Measurements from ENCODE around the gene PTPRU.

The PTPRU gene

DNA sequence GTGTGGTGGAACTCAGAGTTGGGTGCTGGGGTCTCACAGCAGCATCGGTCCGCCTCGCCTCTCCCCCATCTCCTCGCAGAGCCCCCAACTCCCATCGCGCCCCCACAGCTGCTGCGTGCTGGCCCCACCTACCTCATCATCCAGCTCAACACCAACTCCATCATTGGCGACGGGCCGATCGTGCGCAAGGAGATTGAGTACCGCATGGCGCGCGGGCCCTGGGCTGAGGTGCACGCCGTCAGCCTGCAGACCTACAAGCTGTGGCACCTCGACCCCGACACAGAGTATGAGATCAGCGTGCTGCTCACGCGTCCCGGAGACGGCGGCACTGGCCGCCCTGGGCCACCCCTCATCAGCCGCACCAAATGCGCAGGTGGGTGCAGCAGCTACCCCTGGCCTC lies 24.2 kb downstream of the PTPRU start:
- peaks cover 9% of the 10 kb centered on the region for H3K4me1 ChIP-seq (ENCODE audit: control insufficient read depth, insufficient read depth, low read length)
- no peak for TF ChIP-seq REPIN1 (tag by site-specific recombination; IDR thresholded peaks at IDR 0.05; ENCODE audit: low read depth)
- no peak for TF ChIP-seq ZNF514 (tag by site-specific recombination; IDR thresholded peaks at IDR 0.05)
- TF ChIP-seq, protein P1, sequence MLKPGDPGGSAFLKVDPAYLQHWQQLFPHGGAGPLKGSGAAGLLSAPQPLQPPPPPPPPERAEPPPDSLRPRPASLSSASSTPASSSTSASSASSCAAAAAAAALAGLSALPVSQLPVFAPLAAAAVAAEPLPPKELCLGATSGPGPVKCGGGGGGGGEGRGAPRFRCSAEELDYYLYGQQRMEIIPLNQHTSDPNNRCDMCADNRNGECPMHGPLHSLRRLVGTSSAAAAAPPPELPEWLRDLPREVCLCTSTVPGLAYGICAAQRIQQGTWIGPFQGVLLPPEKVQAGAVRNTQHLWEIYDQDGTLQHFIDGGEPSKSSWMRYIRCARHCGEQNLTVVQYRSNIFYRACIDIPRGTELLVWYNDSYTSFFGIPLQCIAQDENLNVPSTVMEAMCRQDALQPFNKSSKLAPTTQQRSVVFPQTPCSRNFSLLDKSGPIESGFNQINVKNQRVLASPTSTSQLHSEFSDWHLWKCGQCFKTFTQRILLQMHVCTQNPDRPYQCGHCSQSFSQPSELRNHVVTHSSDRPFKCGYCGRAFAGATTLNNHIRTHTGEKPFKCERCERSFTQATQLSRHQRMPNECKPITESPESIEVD (tag by site-specific recombination; IDR thresholded peaks at IDR 0.05) = no peak
- no peak for TF ChIP-seq TCF7L2 (IDR thresholded peaks at IDR 0.05; ENCODE audit: borderline replicate concordance, low read depth, low read length)
- no peak for TF ChIP-seq ZNF654 (tag by site-specific recombination; IDR thresholded peaks at IDR 0.05; ENCODE audit: low read depth)
- TF ChIP-seq, protein P2, sequence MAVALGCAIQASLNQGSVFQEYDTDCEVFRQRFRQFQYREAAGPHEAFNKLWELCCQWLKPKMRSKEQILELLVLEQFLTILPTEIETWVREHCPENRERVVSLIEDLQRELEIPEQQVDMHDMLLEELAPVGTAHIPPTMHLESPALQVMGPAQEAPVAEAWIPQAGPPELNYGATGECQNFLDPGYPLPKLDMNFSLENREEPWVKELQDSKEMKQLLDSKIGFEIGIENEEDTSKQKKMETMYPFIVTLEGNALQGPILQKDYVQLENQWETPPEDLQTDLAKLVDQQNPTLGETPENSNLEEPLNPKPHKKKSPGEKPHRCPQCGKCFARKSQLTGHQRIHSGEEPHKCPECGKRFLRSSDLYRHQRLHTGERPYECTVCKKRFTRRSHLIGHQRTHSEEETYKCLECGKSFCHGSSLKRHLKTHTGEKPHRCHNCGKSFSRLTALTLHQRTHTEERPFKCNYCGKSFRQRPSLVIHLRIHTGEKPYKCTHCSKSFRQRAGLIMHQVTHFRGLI (tag by site-specific recombination; IDR thresholded peaks at IDR 0.05) = no peak
- no peak for TF ChIP-seq YY2 (tag by site-specific recombination; IDR thresholded peaks at IDR 0.05)
- TF ChIP-seq, protein P3, sequence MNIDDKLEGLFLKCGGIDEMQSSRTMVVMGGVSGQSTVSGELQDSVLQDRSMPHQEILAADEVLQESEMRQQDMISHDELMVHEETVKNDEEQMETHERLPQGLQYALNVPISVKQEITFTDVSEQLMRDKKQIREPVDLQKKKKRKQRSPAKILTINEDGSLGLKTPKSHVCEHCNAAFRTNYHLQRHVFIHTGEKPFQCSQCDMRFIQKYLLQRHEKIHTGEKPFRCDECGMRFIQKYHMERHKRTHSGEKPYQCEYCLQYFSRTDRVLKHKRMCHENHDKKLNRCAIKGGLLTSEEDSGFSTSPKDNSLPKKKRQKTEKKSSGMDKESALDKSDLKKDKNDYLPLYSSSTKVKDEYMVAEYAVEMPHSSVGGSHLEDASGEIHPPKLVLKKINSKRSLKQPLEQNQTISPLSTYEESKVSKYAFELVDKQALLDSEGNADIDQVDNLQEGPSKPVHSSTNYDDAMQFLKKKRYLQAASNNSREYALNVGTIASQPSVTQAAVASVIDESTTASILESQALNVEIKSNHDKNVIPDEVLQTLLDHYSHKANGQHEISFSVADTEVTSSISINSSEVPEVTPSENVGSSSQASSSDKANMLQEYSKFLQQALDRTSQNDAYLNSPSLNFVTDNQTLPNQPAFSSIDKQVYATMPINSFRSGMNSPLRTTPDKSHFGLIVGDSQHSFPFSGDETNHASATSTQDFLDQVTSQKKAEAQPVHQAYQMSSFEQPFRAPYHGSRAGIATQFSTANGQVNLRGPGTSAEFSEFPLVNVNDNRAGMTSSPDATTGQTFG (tag by site-specific recombination; IDR thresholded peaks at IDR 0.05; ENCODE audit: borderline replicate concordance) = no peak
- TF ChIP-seq, protein P4, sequence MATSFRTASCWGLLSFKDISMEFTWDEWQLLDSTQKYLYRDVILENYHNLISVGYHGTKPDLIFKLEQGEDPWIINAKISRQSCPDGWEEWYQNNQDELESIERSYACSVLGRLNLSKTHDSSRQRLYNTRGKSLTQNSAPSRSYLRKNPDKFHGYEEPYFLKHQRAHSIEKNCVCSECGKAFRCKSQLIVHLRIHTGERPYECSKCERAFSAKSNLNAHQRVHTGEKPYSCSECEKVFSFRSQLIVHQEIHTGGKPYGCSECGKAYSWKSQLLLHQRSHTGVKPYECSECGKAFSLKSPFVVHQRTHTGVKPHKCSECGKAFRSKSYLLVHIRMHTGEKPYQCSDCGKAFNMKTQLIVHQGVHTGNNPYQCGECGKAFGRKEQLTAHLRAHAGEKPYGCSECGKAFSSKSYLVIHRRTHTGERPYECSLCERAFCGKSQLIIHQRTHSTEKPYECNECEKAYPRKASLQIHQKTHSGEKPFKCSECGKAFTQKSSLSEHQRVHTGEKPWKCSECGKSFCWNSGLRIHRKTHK (tag by site-specific recombination; IDR thresholded peaks at IDR 0.05) = no peak
- no peak for TF ChIP-seq ZNF561 (tag by site-specific recombination; IDR thresholded peaks at IDR 0.05; ENCODE audit: borderline replicate concordance)
- TF ChIP-seq, protein P5, sequence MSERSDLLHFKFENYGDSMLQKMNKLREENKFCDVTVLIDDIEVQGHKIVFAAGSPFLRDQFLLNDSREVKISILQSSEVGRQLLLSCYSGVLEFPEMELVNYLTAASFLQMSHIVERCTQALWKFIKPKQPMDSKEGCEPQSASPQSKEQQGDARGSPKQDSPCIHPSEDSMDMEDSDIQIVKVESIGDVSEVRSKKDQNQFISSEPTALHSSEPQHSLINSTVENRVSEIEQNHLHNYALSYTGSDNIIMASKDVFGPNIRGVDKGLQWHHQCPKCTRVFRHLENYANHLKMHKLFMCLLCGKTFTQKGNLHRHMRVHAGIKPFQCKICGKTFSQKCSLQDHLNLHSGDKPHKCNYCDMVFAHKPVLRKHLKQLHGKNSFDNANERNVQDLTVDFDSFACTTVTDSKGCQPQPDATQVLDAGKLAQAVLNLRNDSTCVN (tag by site-specific recombination; optimal IDR thresholded peaks at IDR 0.05) = no peak
- no peak for TF ChIP-seq ZNF560 (tag by site-specific recombination; IDR thresholded peaks at IDR 0.05; ENCODE audit: borderline replicate concordance)
- TF ChIP-seq ZNF777 (tag by site-specific recombination; IDR thresholded peaks at IDR 0.05; ENCODE audit: borderline replicate concordance) = no peak
- TF ChIP-seq, protein P6, sequence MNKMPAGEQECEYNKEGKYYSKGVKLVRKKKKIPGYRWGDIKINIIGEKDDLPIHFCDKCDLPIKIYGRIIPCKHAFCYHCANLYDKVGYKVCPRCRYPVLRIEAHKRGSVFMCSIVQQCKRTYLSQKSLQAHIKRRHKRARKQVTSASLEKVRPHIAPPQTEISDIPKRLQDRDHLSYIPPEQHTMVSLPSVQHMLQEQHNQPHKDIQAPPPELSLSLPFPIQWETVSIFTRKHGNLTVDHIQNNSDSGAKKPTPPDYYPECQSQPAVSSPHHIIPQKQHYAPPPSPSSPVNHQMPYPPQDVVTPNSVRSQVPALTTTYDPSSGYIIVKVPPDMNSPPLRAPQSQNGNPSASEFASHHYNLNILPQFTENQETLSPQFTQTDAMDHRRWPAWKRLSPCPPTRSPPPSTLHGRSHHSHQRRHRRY (tag by site-specific recombination; IDR thresholded peaks at IDR 0.05) = no peak
- TF ChIP-seq ZNF311 (tag by site-specific recombination; IDR thresholded peaks at IDR 0.05; ENCODE audit: borderline replicate concordance) = no peak
- TF ChIP-seq OVOL3 (tag by site-specific recombination; IDR thresholded peaks at IDR 0.05) = no peak
- TF ChIP-seq ZNF626 (tag by site-specific recombination; IDR thresholded peaks at IDR 0.05) = no peak
- TF ChIP-seq GLIS1 (tag by site-specific recombination; IDR thresholded peaks at IDR 0.05) = no peak
- no peak overlapping the region for H3K27ac ChIP-seq (ENCODE audit: extremely low read depth, low read depth, low read length)
- ChIA-PET POLR2A (no interaction called here), CTCF (interaction anchor here (0.8 to 1.1 kb wide), 2 partner anchors 21 to 82 kb away, joined by 3 to 4 read pairs; no protein-coding TSS in a partner anchor)
- no peaks in the 10 kb centered on the region for H3K9me3 ChIP-seq (ENCODE audit: control insufficient read depth, insufficient read depth, low read depth, low read length)
- peaks cover 0 to 31% of the 10 kb centered on the region in 2 experiments; a peak in 2 of 3 replicates for H3K36me3 ChIP-seq (ENCODE audit: control insufficient read depth in 2 of 2, insufficient read depth in 1 of 2, low read length in 2 of 2)
- H3K4me3 ChIP-seq (ENCODE audit: low read depth, low read length) = no peak overlapping the region
